HepG2 (cell line): ENCODE data around the gene MED12. TPM values are rescaled to one million over a fixed set of nuclear protein-coding genes. Genes with fewer than 3 reads are reported as not detected.
A peak's percentile ranks its signal among the peaks of the same experiment; 100 is the strongest.

ENCODE experiments used
- ATAC-seq: fragments of 200-7000 bp; cut with Tn5 transposase; 3 replicates; pipeline ENCODE4 v1.9.1; 2020; ENCODE audit warnings: mild to moderate bottlenecking, moderate library complexity
- BruUV-seq: library from RNA; stranded (reverse); fragments of 400-500 nt; replicated peaks from 2 replicates; lab custom pipeline; 2021; lab: Mats Ljungman, UMichigan
- CTCF ChIA-PET: fragments of 300-600 bp; formaldehyde crosslinking; extraction: SDS; loops from one replicate; lab custom pipeline; 2021; ENCODE audit warnings: low total read pairs, inconsistent platforms, low intra/inter-chr PET ratio; lab: Yijun Ruan, JAX
- POLR2A ChIA-PET: fragments of 350-600 bp; sonication (Branson Sonifier 250); formaldehyde crosslinking; loops from one replicate; lab custom pipeline; 2020; ENCODE audit warnings: antibody characterized with exemption, inconsistent platforms; lab: Yijun Ruan, JAX
- DNase-seq: peaks from one replicate; pipeline ENCODE4 v3.0.0-alpha.2; 2015; ENCODE audit warnings: low spot score
- FAIRE-seq: peaks from 3 replicates; lab custom pipeline; 2011; peaks lifted over from hg19 to GRCh38; lab: Jason Lieb, UNC
- H2AFZ ChIP-seq: one replicate; pipeline ENCODE4 v1.6.1; 2011; ENCODE audit warnings: low read length, inconsistent platforms
- H3K27ac ChIP-seq: fragments of 300-600 bp; 3 replicates; pipeline ENCODE4 v1.8.0; 2011; ENCODE audit warnings: mixed run types, mild to moderate bottlenecking, mixed read lengths, low read length, inconsistent platforms; ENCODE audit not compliant: insufficient read depth; ENCODE audit errors: extremely low read length
- H3K27me3 ChIP-seq, 2 experiments: fragments of 200-600 bp in 1 of 2; 2 replicates in 1 of 2; 3 replicates in 1 of 2; pipeline versions ENCODE4 v1.6.0 to v1.8.0; 2011; ENCODE audit warnings: low read length in 2 of 2, mild to moderate bottlenecking in 2 of 2, moderate library complexity in 2 of 2, inconsistent platforms in 1 of 2; ENCODE audit not compliant: insufficient read depth in 2 of 2, control insufficient read depth in 1 of 2
- H3K36me3 ChIP-seq, 2 experiments: fragments of 200-600 bp in 1 of 2; replicated peaks in 1 of 2; 2 replicates in 1 of 2; 3 replicates in 1 of 2; pipeline versions ENCODE4 v1.5.1 to v1.8.0; 2011; ENCODE audit warnings: low read length in 2 of 2, inconsistent platforms in 1 of 2; ENCODE audit not compliant: insufficient read depth in 2 of 2, control insufficient read depth in 1 of 2
- H3K4me1 ChIP-seq: 2 replicates; pipeline ENCODE4 v1.5.1; 2012; ENCODE audit warnings: low read length, inconsistent platforms; ENCODE audit not compliant: insufficient read depth
- H3K4me2 ChIP-seq: 2 replicates; pipeline ENCODE4 v1.6.0; 2011; ENCODE audit warnings: low read depth, low read length, inconsistent platforms
- H3K4me3 ChIP-seq, 3 experiments: fragments of 200-600 bp in 1 of 3; sonication (generic), shearing (Covaris generic) in 1 of 3; replicated peaks in 1 of 3; 2 replicates each; pipeline ENCODE4 v1.5.1; 2011 to 2016; ENCODE audit warnings: low read length in 3 of 3, inconsistent platforms in 2 of 3, low read depth in 2 of 3, mild to moderate bottlenecking in 2 of 3, control low read depth in 1 of 3, mixed read lengths in 1 of 3; ENCODE audit not compliant: insufficient read depth in 1 of 3
- H3K79me2 ChIP-seq: one replicate; pipeline ENCODE4 v1.6.1; 2011; ENCODE audit warnings: low read length, inconsistent platforms; ENCODE audit not compliant: insufficient read depth
- H3K9ac ChIP-seq: 2 replicates; pipeline ENCODE4 v1.6.0; 2011; ENCODE audit warnings: mild to moderate bottlenecking, low read depth, low read length, inconsistent platforms; ENCODE audit not compliant: insufficient read depth
- H3K9me3 ChIP-seq: 2 replicates; pipeline ENCODE4 v1.5.1; 2012; ENCODE audit warnings: mild to moderate bottlenecking, low read length
- H4K20me1 ChIP-seq: 2 replicates; pipeline ENCODE4 v1.6.0; 2011; ENCODE audit warnings: inconsistent platforms, mild to moderate bottlenecking, low read length, moderate library complexity; ENCODE audit not compliant: insufficient read depth
- ARHGAP35 ChIP-seq: sonication (generic); formaldehyde crosslinking; IDR thresholded peaks from 2 replicates; pipeline ENCODE4 v1.9.0; 2022; ENCODE audit warnings: mild to moderate bottlenecking, inconsistent platforms, moderate library complexity, missing genetic modification reagents, borderline replicate concordance
- ATRX ChIP-seq: sonication (generic); formaldehyde crosslinking; IDR thresholded peaks from 2 replicates; pipeline ENCODE4 v1.4.0; 2020; ENCODE audit warnings: missing genetic modification reagents, borderline replicate concordance
- FOXM1 ChIP-seq: sonication (generic); formaldehyde crosslinking; IDR thresholded peaks from 2 replicates; pipeline ENCODE4 v1.5.0; 2020; ENCODE audit warnings: missing genetic modification reagents
- RFX1 ChIP-seq: fragments of 450-650 bp; IDR thresholded peaks from 2 replicates; pipeline ENCODE4 v1.6.1; 2017
- SP2 ChIP-seq: sonication (generic); formaldehyde crosslinking; IDR thresholded peaks from 2 replicates; pipeline ENCODE4 v1.5.1; 2020; ENCODE audit warnings: mild to moderate bottlenecking, missing genetic modification reagents
- ZBTB21 ChIP-seq: sonication (generic); formaldehyde crosslinking; IDR thresholded peaks from 2 replicates; pipeline ENCODE4 v1.4.0; 2020; ENCODE audit warnings: missing genetic modification reagents
- ZNF274 ChIP-seq: sonication (generic); formaldehyde crosslinking; IDR thresholded peaks from 2 replicates; pipeline ENCODE4 v1.5.1; 2020; ENCODE audit warnings: mild to moderate bottlenecking, missing genetic modification reagents
- WGBS: methylation state at CpG from one replicate; pipeline ENCODE4 v1.1.6; 2017; ENCODE audit warnings: low lambda C conversion rate; 5-methylcytosine and 5-hydroxymethylcytosine counted together
- in situ Hi-C: cut with HindIII; loops from 2 replicates; pipeline ENCODE4 v1.10.0; 2017; ENCODE audit warnings: low pct_unique_long_range_greater_than_20kb; ENCODE audit not compliant: extremely low pct_ligation_motif_present
- intact Hi-C: fragments of 100-400 bp; cut with micrococcal nuclease; formaldehyde crosslinking; loops from one replicate; pipeline ENCODE4 v1.10.0; 2022; ENCODE audit not compliant: unreplicated experiment
- polyA plus RNA-seq, 8 experiments: library from polyadenylated mRNA; depleted of rRNA in 3 of 8; stranded (reverse) in 7 of 8; unstranded in 1 of 8; fragments of >200 nt; fragmentation: Illumina TruSeq in 4 of 8; extraction: Trizol in 4 of 8; gene quantifications; 2 replicates each; pipeline versions ENCODE4 v1.2.1 to v1.2.3, GENCODE V29; 2011 to 2016; ENCODE audit warnings: low read depth in 4 of 8, missing spikeins in 1 of 8, mixed read lengths in 1 of 8; ENCODE audit not compliant: insufficient read depth in 1 of 8
- total RNA-seq, 5 experiments: library from RNA; depleted of rRNA; stranded (reverse); fragments of >200 nt; fragmentation: Illumina TruSeq; extraction: Trizol; gene quantifications; 2 replicates each; pipeline ENCODE4 v1.2.3, GENCODE V29; 2016; ENCODE audit warnings: low read depth in 1 of 5
- TF ChIP-seq, protein P1 (sequence below): sonication (generic); formaldehyde crosslinking; IDR thresholded peaks from 2 replicates; pipeline ENCODE4 v1.8.1; 2023; ENCODE audit warnings: mild to moderate bottlenecking, moderate library complexity, missing genetic modification reagents
- TF ChIP-seq, protein P2 (sequence below): sonication (generic); formaldehyde crosslinking; IDR thresholded peaks from 2 replicates; pipeline ENCODE4 v1.4.0; 2020; ENCODE audit warnings: mild to moderate bottlenecking, missing genetic modification reagents

MED12 gene
- total and polyA plus RNA-seq, 2 of the 13 experiments (the other 11 are each of a cell fraction or from before 2014, with no cell fraction given) = 9.4 to 15.0 TPM

DNA sequence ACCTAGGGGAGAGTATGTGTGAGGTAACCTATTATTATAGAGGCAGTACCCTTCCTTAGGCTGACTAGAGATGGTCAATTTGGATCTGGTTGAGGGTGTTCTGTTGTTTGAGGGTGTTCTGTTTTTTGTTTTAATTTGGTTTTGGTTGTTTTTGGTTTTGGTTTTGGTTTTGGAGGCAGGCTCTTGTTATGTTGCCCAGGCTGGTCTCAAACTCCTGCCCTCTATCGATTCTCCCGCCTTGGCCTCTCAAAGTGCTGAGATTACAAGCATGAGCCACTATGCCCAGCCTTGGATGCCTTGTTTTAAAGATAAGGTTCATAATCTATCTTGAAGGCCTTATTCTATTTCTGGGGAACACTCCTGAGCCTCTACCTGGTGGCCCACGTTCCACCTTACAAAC lies 12.8 kb upstream of the MED12 start:
- ChIA-PET POLR2A (interaction anchor here (0.8 kb wide), 1 partner anchor 13 kb away, joined by 3 read pairs; the partner anchor contains the start of gene MED12), CTCF (no interaction called here)
- Histone ChIP-seq H3K27ac (no peak overlapping the region), H3K9ac (no peak overlapping the region), H3K79me2 (no peaks in the 10 kb centered on the region), H3K27me3 (no peaks in the 10 kb centered on the region), H3K9me3 (no peaks in the 10 kb centered on the region), H4K20me1 (no peaks in the 10 kb centered on the region), H3K4me3 (no peak overlapping the region), H3K4me2 (no peak overlapping the region), H3K4me1 (peaks cover 23% of the 10 kb centered on the region), H2AFZ (no peak overlapping the region), H3K36me3 (no peaks in the 10 kb centered on the region)
- no peak for DNase-seq
- in situ Hi-C loops = no loop called here
- ATAC-seq = no peak
- peak; percentile 21 for FAIRE-seq
- intact Hi-C loops = no loop called here
- 90% methylated on average over 3 of the region's 3 CpGs for WGBS
- BruUV-seq = no TSS peak
- no peak for TF ChIP-seq SP2 (CRISPR knock-in tag)
- no peak for TF ChIP-seq ARHGAP35 (CRISPR knock-in tag)
- TF ChIP-seq, protein P1, sequence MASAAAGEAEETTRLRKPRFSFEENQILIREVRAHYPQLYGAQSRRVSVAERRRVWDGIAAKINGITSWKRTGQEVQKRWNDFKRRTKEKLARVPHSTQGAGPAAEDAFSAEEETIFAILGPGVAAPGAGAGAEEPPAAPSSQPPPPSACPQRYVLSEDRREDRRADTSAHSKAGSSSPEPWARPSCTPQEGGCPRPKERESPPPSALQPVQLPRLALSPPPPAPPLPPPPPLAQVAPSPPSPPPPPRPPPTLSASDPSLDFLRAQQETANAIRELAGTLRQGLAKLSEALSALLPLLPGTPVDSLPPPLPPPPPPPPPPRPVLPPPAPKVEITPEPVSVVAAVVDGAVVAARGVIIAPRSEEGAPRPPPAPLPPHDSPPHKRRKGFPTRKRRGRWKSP = no peak
- TF ChIP-seq RFX1 = no peak
- no peak for TF ChIP-seq FOXM1 (CRISPR knock-in tag)
- TF ChIP-seq, protein P2, sequence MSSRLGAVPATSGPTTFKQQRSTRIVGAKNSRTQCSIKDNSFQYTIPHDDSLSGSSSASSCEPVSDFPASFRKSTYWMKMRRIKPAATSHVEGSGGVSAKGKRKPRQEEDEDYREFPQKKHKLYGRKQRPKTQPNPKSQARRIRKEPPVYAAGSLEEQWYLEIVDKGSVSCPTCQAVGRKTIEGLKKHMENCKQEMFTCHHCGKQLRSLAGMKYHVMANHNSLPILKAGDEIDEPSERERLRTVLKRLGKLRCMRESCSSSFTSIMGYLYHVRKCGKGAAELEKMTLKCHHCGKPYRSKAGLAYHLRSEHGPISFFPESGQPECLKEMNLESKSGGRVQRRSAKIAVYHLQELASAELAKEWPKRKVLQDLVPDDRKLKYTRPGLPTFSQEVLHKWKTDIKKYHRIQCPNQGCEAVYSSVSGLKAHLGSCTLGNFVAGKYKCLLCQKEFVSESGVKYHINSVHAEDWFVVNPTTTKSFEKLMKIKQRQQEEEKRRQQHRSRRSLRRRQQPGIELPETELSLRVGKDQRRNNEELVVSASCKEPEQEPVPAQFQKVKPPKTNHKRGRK (CRISPR knock-in tag) = no peak
- TF ChIP-seq ATRX (CRISPR knock-in tag) = no peak
- no peak for TF ChIP-seq ZNF274
- TF ChIP-seq ZBTB21 (CRISPR knock-in tag) = no peak
